WTC11 (cell line): ENCODE results near the gene MKNK2. TPM values are rescaled to one million over a fixed set of nuclear protein-coding genes. Genes with fewer than 3 reads are reported as not detected.

ENCODE experiments used
- ATAC-seq: fragments of 200-7000 bp; cut with Tn5 transposase; 2 replicates; pipeline ENCODE4 v1.10.0; 2021; ENCODE audit warnings: mild to moderate bottlenecking, moderate library complexity
- CTCF ChIA-PET: fragments of 300-600 bp; sonication (Branson Sonifier 250); formaldehyde crosslinking; loops from one replicate; lab custom pipeline; 2021; ENCODE audit warnings: antibody characterized with exemption; lab: Charles Lee
- POLR2A ChIA-PET: fragments of 350-600 bp; sonication (Branson Sonifier 250); formaldehyde crosslinking; loops from one replicate; lab custom pipeline; 2021; ENCODE audit warnings: antibody characterized with exemption; lab: Charles Lee
- DNase-seq: peaks from one replicate; pipeline ENCODE4 v3.0.0; 2021; ENCODE audit warnings: low spot score
- H3K27ac Mint-ChIP-seq: 2 replicates; pipeline ENCODE4 v1.8.0; 2021; ENCODE audit warnings: mixed read lengths
- H3K27me3 Mint-ChIP-seq: 2 replicates; pipeline ENCODE4 v1.8.0; 2021; ENCODE audit warnings: low read depth, mild to moderate bottlenecking, moderate library complexity, mixed read lengths
- H3K36me3 Mint-ChIP-seq: 2 replicates; pipeline ENCODE4 v1.8.0; 2021; ENCODE audit warnings: mixed read lengths
- H3K4me1 Mint-ChIP-seq: 2 replicates; pipeline ENCODE4 v1.8.0; 2022; ENCODE audit warnings: mixed read lengths
- H3K4me3 Mint-ChIP-seq: 2 replicates; pipeline ENCODE4 v1.8.0; 2021; ENCODE audit warnings: mild to moderate bottlenecking, moderate library complexity, mixed read lengths
- H3K9me3 Mint-ChIP-seq: 2 replicates; pipeline ENCODE4 v1.8.0; 2021; ENCODE audit warnings: mixed read lengths
- ATF1 ChIP-seq: sonication (generic); formaldehyde crosslinking; IDR thresholded peaks from 2 replicates; pipeline ENCODE4 v1.8.1; 2023; ENCODE audit warnings: mild to moderate bottlenecking, moderate library complexity, missing genetic modification reagents
- ERG ChIP-seq: fragments of 250-450 bp; sonication (Bioruptor Pico); IDR thresholded peaks from 2 replicates; pipeline ENCODE4 v1.8.0; 2021; ENCODE audit warnings: mild to moderate bottlenecking
- GABPB1 ChIP-seq: sonication (generic); formaldehyde crosslinking; IDR thresholded peaks from 2 replicates; pipeline ENCODE4 v1.8.1; 2023; ENCODE audit warnings: mild to moderate bottlenecking, missing genetic modification reagents
- IRF2 ChIP-seq: sonication (generic); formaldehyde crosslinking; IDR thresholded peaks from 2 replicates; pipeline ENCODE4 v1.8.0; 2022; ENCODE audit warnings: low read depth, missing genetic modification reagents, borderline replicate concordance
- JAZF1 ChIP-seq: fragments of 250-450 bp; sonication (Bioruptor Pico); IDR thresholded peaks from 2 replicates; pipeline ENCODE4 v1.9.0; 2021; ENCODE audit warnings: moderate library complexity, mild to moderate bottlenecking, inconsistent platforms
- MLX ChIP-seq: sonication (generic); formaldehyde crosslinking; IDR thresholded peaks from 2 replicates; pipeline ENCODE4 v1.8.1; 2023; ENCODE audit warnings: mild to moderate bottlenecking, missing genetic modification reagents, moderate library complexity
- PREB ChIP-seq: sonication (generic); formaldehyde crosslinking; IDR thresholded peaks from 2 replicates; pipeline ENCODE4 v1.8.1; 2022; ENCODE audit warnings: mild to moderate bottlenecking, missing genetic modification reagents, moderate library complexity, borderline replicate concordance
- SMAD4 ChIP-seq: sonication (generic); formaldehyde crosslinking; IDR thresholded peaks from 2 replicates; pipeline ENCODE4 v1.8.0; 2022; ENCODE audit warnings: mild to moderate bottlenecking, missing genetic modification reagents
- SOX15 ChIP-seq: fragments of 250-450 bp; sonication (Bioruptor Pico); IDR thresholded peaks from 2 replicates; pipeline ENCODE4 v1.9.0; 2021; ENCODE audit warnings: mild to moderate bottlenecking
- STAT6 ChIP-seq: sonication (generic); formaldehyde crosslinking; conservative IDR thresholded peaks from 2 replicates; pipeline ENCODE4 v1.8.1; 2023; ENCODE audit warnings: mild to moderate bottlenecking, low read depth, missing genetic modification reagents, moderate library complexity
- TEAD1 ChIP-seq: sonication (generic); formaldehyde crosslinking; IDR thresholded peaks from 2 replicates; pipeline ENCODE4 v1.8.0; 2022; ENCODE audit warnings: mild to moderate bottlenecking, missing genetic modification reagents
- ZBTB43 ChIP-seq: sonication (generic); formaldehyde crosslinking; IDR thresholded peaks from 2 replicates; pipeline ENCODE4 v1.8.1; 2023; ENCODE audit warnings: mild to moderate bottlenecking, missing genetic modification reagents
- ZMAT4 ChIP-seq: fragments of 250-450 bp; sonication (Bioruptor Pico); IDR thresholded peaks from 2 replicates; pipeline ENCODE4 v1.9.0; 2021; ENCODE audit warnings: mild to moderate bottlenecking
- ZNF138 ChIP-seq: sonication (generic); formaldehyde crosslinking; conservative IDR thresholded peaks from 2 replicates; pipeline ENCODE4 v1.8.1; 2022; ENCODE audit warnings: mild to moderate bottlenecking, moderate library complexity, missing genetic modification reagents
- ZNF263 ChIP-seq: sonication (generic); formaldehyde crosslinking; IDR thresholded peaks from 2 replicates; pipeline ENCODE4 v1.8.1; 2022; ENCODE audit warnings: low read depth, mild to moderate bottlenecking, moderate library complexity, missing genetic modification reagents
- ZNF425 ChIP-seq: fragments of 250-450 bp; sonication (Bioruptor Pico); conservative IDR thresholded peaks from 2 replicates; pipeline ENCODE4 v1.9.0; 2021; ENCODE audit warnings: mild to moderate bottlenecking
- total RNA-seq: library from RNA; stranded (reverse); gene quantifications from 3 replicates; pipeline ENCODE4 v1.2.3, GENCODE V29; 2021

The MKNK2 gene
- total RNA-seq, 1 experiment from 2014 or later: 165 TPM

- Mint-ChIP-seq H3K27me3 (peaks cover 3% of the 10 kb centered on the region; the same call in 1 of the 2 replicates), H3K4me3 (peak overlapping the region; percentile 56), H3K9me3 (no peaks in the 10 kb centered on the region), H3K36me3 (peaks cover 21% of the 10 kb centered on the region), H3K4me1 (peaks cover 4% of the 10 kb centered on the region), H3K27ac (no peak overlapping the region)
- ChIA-PET CTCF (interaction anchor here (0.6 kb wide), 1 partner anchor 295 kb away, joined by 3 read pairs; no protein-coding TSS in a partner anchor), POLR2A (no interaction called here)
- DNase-seq (peak; percentile 48), ATAC-seq (peak; percentile 25)
- TF ChIP-seq ZNF263 (CRISPR knock-in tag): no peak
- no peak for TF ChIP-seq ZNF138 (CRISPR knock-in tag)
- TF ChIP-seq SMAD4: no peak
- TF ChIP-seq PREB: no peak
- TF ChIP-seq IRF2 (CRISPR knock-in tag): no peak
- TF ChIP-seq GABPB1: no peak
- TF ChIP-seq JAZF1 (CRISPR knock-in tag): no peak
- no peak for TF ChIP-seq ATF1
- no peak for TF ChIP-seq STAT6 (CRISPR knock-in tag)
- TF ChIP-seq ZNF425 (CRISPR knock-in tag): no peak
- TF ChIP-seq ZBTB43: no peak
Measured at GRCh38 chr19:2014731-2015607, 36.1 kb downstream of the MKNK2 start.

- POLR2A ChIA-PET: no interaction called here
- peak overlapping the region; percentile 56; the same call in 1 of the 2 replicates for H3K4me3 Mint-ChIP-seq
- no peak overlapping the region for H3K27ac Mint-ChIP-seq
- CTCF ChIA-PET: no interaction called here
- DNase-seq: no peak
- H3K27me3 Mint-ChIP-seq: peaks cover 4% of the 10 kb centered on the region; the same call in 1 of the 2 replicates
- H3K36me3 Mint-ChIP-seq: peaks cover 21% of the 10 kb centered on the region
- TF ChIP-seq SOX15 (no peak), ZMAT4 (CRISPR knock-in tag) (no peak), ERG (CRISPR knock-in tag) (no peak), TEAD1 (CRISPR knock-in tag) (no peak), SMAD4 (no peak), MLX (CRISPR knock-in tag) (no peak), ZNF138 (CRISPR knock-in tag) (no peak)
- TF ChIP-seq, all 79 proteins: peak for 0
- Mint-ChIP-seq H3K4me1 (peaks cover 4% of the 10 kb centered on the region), H3K9me3 (no peaks in the 10 kb centered on the region)
- ATAC-seq: no peak
Measured at GRCh38 chr19:2014131-2014571, 36.9 kb downstream of the MKNK2 start.
